HG02885 (cell line): ENCODE data around the gene SEPTIN5.

Experiments
- ATAC-seq: cut with Tn5 transposase; IDR thresholded peaks from one replicate; pipeline ENCODE4 v1.9.1; 2021; ENCODE audit warnings: mild to moderate bottlenecking; ENCODE audit not compliant: unreplicated experiment, poor library complexity

SEPTIN5 gene

GRCh38 chr22:19745155-19746101 is 31.1 kb downstream of the SEPTIN5 start:
- no peak for ATAC-seq

GRCh38 chr22:19746726-19747125 is 32.4 kb downstream of the SEPTIN5 start:
- no peak for ATAC-seq

- no peak for ATAC-seq
These were observed 33.2 kb downstream of the SEPTIN5 start for GRCh38 chr22:19747551-19747950.

- no peak for ATAC-seq
These were observed 33.8 kb downstream of the SEPTIN5 start for GRCh38 chr22:19748139-19748538.

- no peak for ATAC-seq
These were observed 34.8 kb downstream of the SEPTIN5 start for GRCh38 chr22:19748991-19749664.

GRCh38 chr22:19749876-19750275 is 35.6 kb downstream of the SEPTIN5 start:
- ATAC-seq = no peak

- no peak for ATAC-seq
These were observed 36.5 kb downstream of the SEPTIN5 start for GRCh38 chr22:19750507-19751490.

- ATAC-seq = no peak
These were observed 37.4 kb downstream of the SEPTIN5 start for GRCh38 chr22:19751497-19752245.

- no peak for ATAC-seq
These were observed 39.0 kb downstream of the SEPTIN5 start for GRCh38 chr22:19753090-19753842.

GRCh38 chr22:19753996-19754700 is 39.8 kb downstream of the SEPTIN5 start:
- ATAC-seq = no peak

- ATAC-seq = no peak
These were observed 40.4 kb downstream of the SEPTIN5 start for GRCh38 chr22:19754701-19755144.

GRCh38 chr22:19755145-19755710 is 40.9 kb downstream of the SEPTIN5 start:
- ATAC-seq = no peak

GRCh38 chr22:19755722-19756287 is 41.5 kb downstream of the SEPTIN5 start:
- ATAC-seq = no peak

GRCh38 chr22:19756288-19757128 is 42.2 kb downstream of the SEPTIN5 start:
- no peak for ATAC-seq

GRCh38 chr22:19757140-19757984 is 43.1 kb downstream of the SEPTIN5 start:
- no peak for ATAC-seq
